ENCODE data around the gene RETREG3. TPM values are rescaled to one million over a fixed set of nuclear protein-coding genes. Genes with fewer than 3 reads are reported as not detected.

RETREG3 gene
- total and polyA plus RNA-seq, 9 of the 15 experiments (the other 6 are each of a cell fraction or from before 2014, with no cell fraction given) = 4.1 to 39.0 (median 16.9) TPM

GRCh38 chr17:42577532-42578281 is 31.5 kb downstream of the RETREG3 start, which contains the start of gene PSMC3IP (continued):
- peak; percentile 68; the same call in 1 of the 2 replicates for TF ChIP-seq ZNF644 (tag; IDR thresholded peaks at IDR 0.05; ENCODE audit: low read depth)
- TF ChIP-seq IFI16 (CRISPR knock-in tag; IDR thresholded peaks at IDR 0.05) = no peak
- TF ChIP-seq CBX2 (IDR thresholded peaks at IDR 0.05; ENCODE audit: insufficient read depth, low read length, poor library complexity, severe bottlenecking) = no peak
- no peak for TF ChIP-seq CREB5 (CRISPR knock-in tag; IDR thresholded peaks at IDR 0.05)
- TF ChIP-seq IRF2 (CRISPR knock-in tag; IDR thresholded peaks at IDR 0.05) = no peak
- no peak for TF ChIP-seq MTF1 (CRISPR knock-in tag; IDR thresholded peaks at IDR 0.05; ENCODE audit: borderline replicate concordance)
- no peak for TF ChIP-seq CBFA2T2 (conservative IDR thresholded peaks at IDR 0.05)
- no peak for TF ChIP-seq NFE2L1 (tag; IDR thresholded peaks at IDR 0.05; ENCODE audit: borderline replicate concordance, low read depth)
- TF ChIP-seq SREBF2 (CRISPR knock-in tag; IDR thresholded peaks at IDR 0.05) = peak; percentile 64; the same call in 1 of the 2 replicates
- peak; percentile 55; the same call in 1 of the 2 replicates for TF ChIP-seq LCOR (CRISPR knock-in tag; IDR thresholded peaks at IDR 0.05)
- TF ChIP-seq KDM1A (IDR thresholded peaks at IDR 0.05) = no peak
- TF ChIP-seq PURB (CRISPR knock-in tag; IDR thresholded peaks at IDR 0.05; ENCODE audit: low read depth) = no peak
- TF ChIP-seq, protein P1, sequence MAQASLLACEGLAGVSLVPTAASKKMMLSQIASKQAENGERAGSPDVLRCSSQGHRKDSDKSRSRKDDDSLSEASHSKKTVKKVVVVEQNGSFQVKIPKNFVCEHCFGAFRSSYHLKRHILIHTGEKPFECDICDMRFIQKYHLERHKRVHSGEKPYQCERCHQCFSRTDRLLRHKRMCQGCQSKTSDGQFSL (CRISPR knock-in tag; IDR thresholded peaks at IDR 0.05) = no peak
- TF ChIP-seq, protein P1 (tag; IDR thresholded peaks at IDR 0.05) = no peak
- peak; percentile 27; the same call in 1 of the 2 replicates for TF ChIP-seq SPI1 (IDR thresholded peaks at IDR 0.05; ENCODE audit: borderline replicate concordance, low read depth, low read length)
- TF ChIP-seq ZBTB5 (IDR thresholded peaks at IDR 0.05) = no peak
- no peak for TF ChIP-seq ZNF212 (CRISPR knock-in tag; IDR thresholded peaks at IDR 0.05)
- TF ChIP-seq, protein P2, sequence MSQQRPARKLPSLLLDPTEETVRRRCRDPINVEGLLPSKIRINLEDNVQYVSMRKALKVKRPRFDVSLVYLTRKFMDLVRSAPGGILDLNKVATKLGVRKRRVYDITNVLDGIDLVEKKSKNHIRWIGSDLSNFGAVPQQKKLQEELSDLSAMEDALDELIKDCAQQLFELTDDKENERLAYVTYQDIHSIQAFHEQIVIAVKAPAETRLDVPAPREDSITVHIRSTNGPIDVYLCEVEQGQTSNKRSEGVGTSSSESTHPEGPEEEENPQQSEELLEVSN (IDR thresholded peaks at IDR 0.05; ENCODE audit: borderline replicate concordance in 1 of 2, extremely low read depth in 1 of 2, insufficient read depth in 1 of 2, insufficient read length in 1 of 2, low read depth in 1 of 2, low read length in 1 of 2, poor library complexity in 1 of 2, severe bottlenecking in 1 of 2) = peak; percentile 82 to 94
- no peak for TF ChIP-seq ZNF134 (CRISPR knock-in tag; conservative IDR thresholded peaks at IDR 0.05)
- TF ChIP-seq SREBF1 (IDR thresholded peaks at IDR 0.05; ENCODE audit: borderline replicate concordance, low read depth, low read length) = no peak
- TF ChIP-seq ZNF124 (CRISPR knock-in tag; IDR thresholded peaks at IDR 0.05) = no peak
